B cell (primary cell): ENCODE results near the gene SCAMP1. TPM values are rescaled to one million over a fixed set of nuclear protein-coding genes. Genes with fewer than 3 reads are reported as not detected.

Experiments
- ATAC-seq: fragments of 200-7000 bp; cut with Tn5 transposase; one replicate; pipeline ENCODE4 v1.10.0; 2021; ENCODE audit warnings: low read depth, mild to moderate bottlenecking, moderate number of reproducible peaks, moderate library complexity
- CTCF ChIA-PET: fragments of 350-600 bp; sonication (Branson Sonifier 250); formaldehyde crosslinking; loops from one replicate; lab custom pipeline; 2021; ENCODE audit warnings: antibody characterized with exemption, inconsistent platforms; lab: Charles Lee
- POLR2A ChIA-PET: fragments of 350-600 bp; sonication (Branson Sonifier 250); formaldehyde crosslinking; loops from one replicate; lab custom pipeline; 2021; ENCODE audit warnings: antibody characterized with exemption; lab: Charles Lee
- DNase-seq: peaks from one replicate; pipeline ENCODE4 v3.0.0; 2013
- H2AFZ ChIP-seq: 2 replicates; pipeline ENCODE4 v1.6.1; 2012; ENCODE audit warnings: mild to moderate bottlenecking, low read depth, low read length; ENCODE audit not compliant: insufficient read depth, poor library complexity, severe bottlenecking
- H3K27ac ChIP-seq, 2 donors: 1 replicate in 1 of 2; 2 replicates in 1 of 2; pipeline ENCODE4 v1.5.1; 2012 to 2013; ENCODE audit warnings: low read length in 2 of 2, mild to moderate bottlenecking in 2 of 2, moderate library complexity in 1 of 2
- H3K27me3 ChIP-seq, 4 experiments: fragments of 200-600 bp in 1 of 4; sonication (generic) in 1 of 4; replicated peaks in 1 of 4; 1 replicate in 2 of 4; 2 replicates in 2 of 4; pipeline versions ENCODE4 v1.6.1 to v1.7.0; 2013 to 2016; ENCODE audit warnings: low read length in 3 of 4, mild to moderate bottlenecking in 2 of 4, mixed read lengths in 1 of 4, moderate library complexity in 1 of 4; ENCODE audit not compliant: insufficient read depth in 4 of 4, control insufficient read depth in 3 of 4; ENCODE audit errors: control extremely low read depth in 1 of 4
- H3K36me3 ChIP-seq, 2 experiments: replicated peaks in 1 of 2; 1 replicate in 1 of 2; 2 replicates in 1 of 2; pipeline versions ENCODE4 v1.6.1 to v1.7.1; 2013; ENCODE audit warnings: low read length in 1 of 2; ENCODE audit not compliant: insufficient read depth in 2 of 2, control insufficient read depth in 1 of 2; ENCODE audit errors: control extremely low read depth in 1 of 2, extremely low read depth in 1 of 2
- H3K4me1 ChIP-seq, 2 donors: fragments of 200-600 bp in 1 of 2; sonication (generic) in 1 of 2; 1 replicate in 1 of 2; 2 replicates in 1 of 2; pipeline versions ENCODE4 v1.5.1 to v1.6.1; 2013 to 2017; ENCODE audit warnings: low read length in 2 of 2; ENCODE audit not compliant: control insufficient read depth in 2 of 2, insufficient read depth in 2 of 2
- H3K4me2 ChIP-seq: replicated peaks from 2 replicates; pipeline ENCODE3; 2012; ENCODE audit warnings: mild to moderate bottlenecking, low read depth, low read length; ENCODE audit not compliant: poor library complexity, severe bottlenecking
- H3K4me3 ChIP-seq, 5 experiments: fragments of 200-600 bp in 1 of 5; sonication (generic) in 1 of 5; 1 replicate in 3 of 5; 2 replicates in 2 of 5; pipeline versions ENCODE4 v1.5.1 to v1.7.0; 2011 to 2016; ENCODE audit warnings: low read length in 4 of 5, mild to moderate bottlenecking in 4 of 5, low read depth in 2 of 5, control low read depth in 1 of 5, moderate library complexity in 1 of 5; ENCODE audit not compliant: insufficient read depth in 1 of 5; ENCODE audit errors: control extremely low read depth in 1 of 5, extremely low read depth in 1 of 5
- H3K79me2 ChIP-seq: fragments of 200-600 bp; sonication (generic); one replicate; pipeline ENCODE4 v1.6.0; 2016; ENCODE audit warnings: low read length; ENCODE audit not compliant: control insufficient read depth, insufficient read depth
- H3K9ac ChIP-seq: fragments of 200-600 bp; sonication (generic); 2 replicates; pipeline ENCODE4 v1.6.1; 2017; ENCODE audit warnings: mild to moderate bottlenecking, low read length, moderate library complexity
- H3K9me3 ChIP-seq, 3 donors: one replicate each; pipeline versions ENCODE4 v1.6.1 to v1.7.1; 2013; ENCODE audit warnings: low read length in 2 of 3; ENCODE audit not compliant: control insufficient read depth in 2 of 3, insufficient read depth in 1 of 3; ENCODE audit errors: control extremely low read depth in 1 of 3
- H4K20me1 ChIP-seq: 2 replicates; pipeline ENCODE4 v1.6.0; 2012; ENCODE audit warnings: mild to moderate bottlenecking, low read length; ENCODE audit not compliant: insufficient read depth, control insufficient read depth, poor library complexity, severe bottlenecking
- H3K27ac Mint-ChIP-seq: one replicate; pipeline ENCODE4 v1.8.0; 2021; ENCODE audit warnings: mixed read lengths
- H3K27me3 Mint-ChIP-seq: one replicate; pipeline ENCODE4 v1.8.0; 2021; ENCODE audit warnings: mixed read lengths
- H3K4me1 Mint-ChIP-seq: one replicate; pipeline ENCODE4 v1.8.0; 2021; ENCODE audit warnings: mixed read lengths
- H3K4me3 Mint-ChIP-seq: one replicate; pipeline ENCODE4 v1.8.0; 2021; ENCODE audit warnings: mixed read lengths
- H3K9me3 Mint-ChIP-seq: one replicate; pipeline ENCODE4 v1.8.0; 2022; ENCODE audit warnings: mixed read lengths; ENCODE audit not compliant: insufficient read depth
- CTCF ChIP-seq: fragments of 200-600 bp; IDR thresholded peaks from one replicate; pipeline ENCODE4 v1.8.0; 2022; ENCODE audit warnings: antibody characterized with exemption, mild to moderate bottlenecking
- EZH2 ChIP-seq: IDR thresholded peaks from 2 replicates; pipeline ENCODE4 v1.6.1; 2012; ENCODE audit warnings: borderline replicate concordance, low read depth, mild to moderate bottlenecking, moderate library complexity, low read length; ENCODE audit not compliant: insufficient read depth, poor library complexity, severe bottlenecking
- WGBS: methylation state at CpG from one replicate; pipeline ENCODE4 v1.1.5; 2013; ENCODE audit warnings: missing lambda C conversion rate; ENCODE audit not compliant: insufficient coverage; 5-methylcytosine and 5-hydroxymethylcytosine counted together
- intact Hi-C: fragments of 100-400 bp; cut with micrococcal nuclease; formaldehyde crosslinking; loops from one replicate; pipeline ENCODE4 v1.10.0; 2022
- polyA plus RNA-seq: library from polyadenylated mRNA; depleted of rRNA; stranded (reverse); fragments of >200 nt; gene quantifications from 2 replicates; pipeline ENCODE4 v1.2.3, GENCODE V29; 2012
- total RNA-seq, 2 donors: library from RNA; stranded (reverse); fragments of 120-200 nt in 1 of 2; gene quantifications; 1 replicate in 1 of 2; 2 replicates in 1 of 2; pipeline versions ENCODE4 v1.2.3 to v1.2.4, GENCODE V29; 2013 to 2022

Gene SCAMP1
- total and polyA plus RNA-seq, 2 donors (not counting 1 experiment from before 2014, with no cell fraction given), result 3.8 to 25.4 TPM

GRCh38 chr5:78509884-78510769 lies 149.7 kb downstream of the SCAMP1 start:
- Histone ChIP-seq H3K4me2 (peak overlapping the region; percentile 93), H3K27me3 (peaks cover 0 to 13% (median 5%) of the 10 kb centered on the region in 4 experiments), H2AFZ (peak overlapping the region; percentile 70), H3K4me3 (peak overlapping the region; percentile 37 to 70 (median 58)), H3K9ac (peak overlapping the region; percentile 73), H3K36me3 (no peaks in the 10 kb centered on the region), H3K4me1 (peaks cover 25% of the 10 kb centered on the region in 2 donors), H3K27ac (no peak overlapping the region), H4K20me1 (no peaks in the 10 kb centered on the region), H3K9me3 (peaks cover 0 to 8% (median 0%) of the 10 kb centered on the region in 3 donors), H3K79me2 (peaks cover 4% of the 10 kb centered on the region)
- Mint-ChIP-seq H3K4me3 (peak overlapping the region; percentile 94), H3K9me3 (no peaks in the 10 kb centered on the region), H3K27me3 (no peaks in the 10 kb centered on the region), H3K4me1 (peaks cover 34% of the 10 kb centered on the region), H3K27ac (peak overlapping the region; percentile 4)
- ChIA-PET CTCF (interaction anchor here (1.0 to 2.5 kb wide), 3 partner anchors 43 to 456 kb away, joined by 3 to 8 read pairs (median 3); no protein-coding TSS in a partner anchor), POLR2A (interaction anchor here (0.8 kb wide), 1 partner anchor 14 kb away, joined by 3 read pairs; no protein-coding TSS in a partner anchor)
- DNase-seq (peak; percentile 54), ATAC-seq (peak; percentile 84)
- intact Hi-C loops, result loop anchor here (2.0 to 5.0 kb wide), 2 partner anchors 27 to 38 kb away; no protein-coding TSS in a partner anchor
- TF ChIP-seq EZH2 (no peak), CTCF (no peak)
- WGBS, result 2% methylated on average over 61 of the region's 61 CpGs
